GM18499 (cell line): ENCODE measurements around the gene TRIM32.

Experiments used
- ATAC-seq: cut with Tn5 transposase; IDR thresholded peaks from one replicate; pipeline ENCODE4 v1.9.1; 2021; ENCODE audit warnings: moderate number of reproducible peaks; ENCODE audit not compliant: insufficient read depth, unreplicated experiment

TRIM32 gene, protein sequence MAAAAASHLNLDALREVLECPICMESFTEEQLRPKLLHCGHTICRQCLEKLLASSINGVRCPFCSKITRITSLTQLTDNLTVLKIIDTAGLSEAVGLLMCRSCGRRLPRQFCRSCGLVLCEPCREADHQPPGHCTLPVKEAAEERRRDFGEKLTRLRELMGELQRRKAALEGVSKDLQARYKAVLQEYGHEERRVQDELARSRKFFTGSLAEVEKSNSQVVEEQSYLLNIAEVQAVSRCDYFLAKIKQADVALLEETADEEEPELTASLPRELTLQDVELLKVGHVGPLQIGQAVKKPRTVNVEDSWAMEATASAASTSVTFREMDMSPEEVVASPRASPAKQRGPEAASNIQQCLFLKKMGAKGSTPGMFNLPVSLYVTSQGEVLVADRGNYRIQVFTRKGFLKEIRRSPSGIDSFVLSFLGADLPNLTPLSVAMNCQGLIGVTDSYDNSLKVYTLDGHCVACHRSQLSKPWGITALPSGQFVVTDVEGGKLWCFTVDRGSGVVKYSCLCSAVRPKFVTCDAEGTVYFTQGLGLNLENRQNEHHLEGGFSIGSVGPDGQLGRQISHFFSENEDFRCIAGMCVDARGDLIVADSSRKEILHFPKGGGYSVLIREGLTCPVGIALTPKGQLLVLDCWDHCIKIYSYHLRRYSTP

DNA sequence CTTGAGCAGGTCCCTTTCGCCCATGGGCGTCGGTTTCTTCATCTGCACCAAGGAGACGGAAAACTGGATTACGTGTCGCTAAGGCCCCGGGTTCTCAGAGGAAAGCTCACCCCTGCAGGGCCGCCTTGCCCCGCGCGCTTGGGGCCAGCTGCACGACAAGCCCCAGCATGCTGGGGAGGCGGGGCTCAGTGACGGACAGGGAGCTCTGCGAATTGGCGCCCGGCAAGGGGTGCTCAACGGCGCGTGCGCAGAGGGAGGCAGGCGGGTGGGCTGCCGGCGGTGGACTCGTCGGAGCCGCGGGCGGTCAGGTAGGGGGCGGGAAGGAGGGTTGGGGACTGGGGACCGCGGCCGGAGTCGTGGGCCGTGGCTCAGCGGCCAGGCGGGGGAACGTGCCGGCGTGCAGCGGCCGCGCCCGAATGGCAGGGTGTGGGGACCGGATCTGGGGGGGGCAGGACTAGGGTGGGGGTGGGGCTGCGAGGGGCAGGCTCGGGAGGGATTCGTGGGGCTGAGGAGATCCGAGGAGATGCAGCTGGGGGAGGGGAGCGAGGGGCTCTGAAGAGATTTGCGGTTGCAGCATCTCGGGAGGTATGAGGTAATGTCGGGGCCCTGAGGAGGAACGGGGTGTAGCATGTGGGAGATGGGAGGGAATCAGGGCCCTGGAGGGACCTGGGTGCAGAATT lies at the start of gene TRIM32:
Gene TRIM32, plus strand, starts transcription at position 232 of the 680 bp plus-strand sequence. CDS start 10,438 bp downstream, outside the sequence.
- peak; percentile 95 for ATAC-seq

DNA sequence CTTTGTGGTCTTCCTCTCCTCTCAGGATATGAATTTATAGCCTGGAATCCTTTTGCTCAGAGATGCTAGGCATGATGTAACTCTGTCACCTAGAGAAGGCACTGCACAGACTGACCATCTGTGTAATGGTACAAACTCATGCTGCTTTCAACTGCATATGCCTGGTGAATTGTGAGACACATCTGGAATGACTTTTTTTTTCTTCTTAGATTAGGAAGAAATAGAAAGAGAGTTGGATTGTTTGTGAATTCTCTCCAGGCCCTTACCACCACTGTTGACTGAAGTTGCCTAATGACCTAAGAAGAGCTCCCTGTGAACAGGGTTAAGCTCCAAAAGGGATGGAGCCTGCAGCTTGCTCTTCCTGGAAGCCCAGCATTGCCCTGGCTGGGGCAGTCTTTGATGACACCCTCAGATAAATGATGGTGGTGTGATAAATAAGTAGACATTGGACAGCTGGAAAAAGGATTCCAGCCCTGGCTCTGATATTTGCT lies 47.8 kb upstream of the TRIM32 start:
- ATAC-seq = no peak

DNA sequence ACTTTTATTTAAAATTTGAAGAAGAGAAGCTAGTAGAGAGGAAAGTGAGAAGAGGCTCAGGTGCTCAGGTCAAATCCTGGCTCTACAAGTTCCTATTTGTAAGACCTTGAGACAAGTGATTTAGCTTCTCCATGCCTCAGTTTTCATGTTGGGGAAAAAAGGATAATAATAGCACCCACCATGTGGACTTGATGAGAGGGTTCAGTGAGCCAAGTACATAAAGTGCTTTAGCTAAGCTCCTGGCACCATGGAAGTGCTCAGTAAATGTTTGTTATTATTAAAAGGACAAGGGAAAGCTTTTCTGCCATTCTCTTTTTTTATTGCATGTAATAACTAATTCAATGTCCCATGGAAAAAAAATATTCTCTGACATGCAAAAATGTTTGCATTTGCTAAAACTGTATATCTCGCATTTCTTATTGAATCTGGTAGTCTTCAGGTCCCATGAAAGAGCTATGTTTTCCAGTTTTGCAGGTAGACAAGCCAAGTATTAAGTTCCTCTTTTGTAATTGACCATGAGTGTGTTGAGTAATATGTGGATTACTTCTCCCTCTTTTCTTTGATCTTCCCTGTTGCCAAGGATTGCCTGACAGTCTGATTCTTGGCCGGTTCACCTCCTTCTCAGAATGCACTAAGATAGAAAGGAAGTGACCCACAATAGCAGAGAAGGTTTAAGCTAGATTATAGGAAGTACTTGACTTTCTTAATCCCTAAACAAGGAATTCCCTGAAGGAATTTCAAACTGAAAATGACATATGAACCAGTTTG lies 45.6 kb upstream of the TRIM32 start:
- no peak for ATAC-seq

DNA sequence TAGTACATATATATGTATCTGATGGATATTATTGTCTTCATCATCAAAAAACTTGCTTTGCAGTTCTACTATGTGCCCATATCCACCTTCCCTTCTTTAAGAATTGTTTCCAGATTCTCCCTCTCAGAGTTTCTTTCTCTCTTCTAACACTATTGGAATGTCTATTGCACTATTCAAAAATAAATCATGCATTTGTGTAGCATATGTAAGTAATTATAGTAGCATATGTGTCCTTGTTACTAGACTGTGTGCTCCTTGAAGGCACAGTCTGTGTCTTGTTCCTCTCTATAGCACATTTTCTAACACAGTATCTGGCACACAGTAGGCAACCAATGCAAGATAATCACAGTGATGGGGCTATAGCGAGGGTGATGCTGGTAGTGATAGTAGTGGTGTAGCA lies 43.4 kb upstream of the TRIM32 start:
- ATAC-seq = no peak

DNA sequence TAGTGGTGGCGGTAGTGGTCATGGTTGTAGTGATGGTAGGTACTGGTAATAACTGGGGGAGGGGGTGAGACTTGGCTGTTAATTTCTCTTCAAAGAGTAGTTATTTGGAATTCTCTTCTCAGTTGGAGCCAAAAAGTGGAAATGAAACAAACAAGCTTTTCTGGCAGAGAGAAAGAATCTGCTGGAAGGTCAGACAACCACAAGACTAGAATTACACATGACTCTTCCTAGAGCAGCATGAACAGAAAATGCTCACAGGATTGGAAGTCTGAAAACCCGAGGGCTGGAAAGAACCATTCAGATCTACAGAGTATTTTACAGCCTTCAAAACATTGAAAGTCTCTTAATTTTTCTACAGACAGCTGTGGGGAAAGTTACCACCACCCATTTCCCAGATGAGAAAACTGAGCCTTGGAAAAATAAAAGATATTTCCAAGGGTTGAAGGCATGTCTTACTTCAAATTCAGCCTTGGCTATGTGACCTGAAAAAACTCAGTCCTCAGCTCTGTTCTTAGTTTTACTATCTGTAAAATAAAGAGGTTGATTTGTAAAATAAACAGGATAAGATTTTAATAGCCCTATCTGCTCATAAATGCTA lies 42.9 kb upstream of the TRIM32 start:
- no peak for ATAC-seq

DNA sequence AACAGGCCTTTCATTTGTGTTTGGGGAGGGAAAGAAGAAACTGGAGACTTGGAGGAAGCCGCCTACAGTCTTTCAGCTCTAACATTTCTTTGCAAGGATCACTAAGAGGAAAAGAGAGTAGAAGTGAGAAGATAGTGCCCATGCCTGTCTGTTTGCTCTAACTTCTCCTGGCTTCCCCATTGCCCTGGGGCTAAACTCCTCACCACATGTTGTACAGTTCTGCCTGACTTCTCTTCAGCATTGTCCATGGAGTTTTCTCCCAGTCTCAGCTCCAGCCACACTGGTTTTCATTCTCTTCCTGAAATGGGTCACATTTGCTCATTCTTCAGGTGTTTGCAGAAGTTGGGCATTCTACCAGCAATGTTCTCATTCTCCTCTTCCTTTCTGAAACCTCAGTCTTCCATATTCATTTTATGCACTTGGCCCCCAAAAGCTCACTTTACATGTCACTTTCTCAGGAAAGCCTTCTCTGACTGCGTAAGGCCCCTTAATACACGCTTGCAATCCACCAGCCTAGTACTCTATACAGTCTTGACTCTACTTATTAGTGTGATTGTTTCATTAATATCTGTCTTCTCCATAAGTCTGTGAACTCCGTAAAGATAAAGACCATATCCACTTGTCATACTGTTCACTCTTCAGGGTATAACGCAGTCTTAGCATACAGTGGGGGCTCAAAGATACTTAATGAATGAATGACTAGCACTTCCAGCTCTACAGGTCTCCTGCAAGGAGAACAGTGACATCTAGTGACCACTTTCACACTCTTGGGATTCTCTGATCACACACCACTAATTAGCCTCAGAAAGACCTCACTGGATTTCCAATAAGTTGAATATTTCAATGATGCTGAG lies 40.2 kb upstream of the TRIM32 start:
- ATAC-seq = no peak

DNA sequence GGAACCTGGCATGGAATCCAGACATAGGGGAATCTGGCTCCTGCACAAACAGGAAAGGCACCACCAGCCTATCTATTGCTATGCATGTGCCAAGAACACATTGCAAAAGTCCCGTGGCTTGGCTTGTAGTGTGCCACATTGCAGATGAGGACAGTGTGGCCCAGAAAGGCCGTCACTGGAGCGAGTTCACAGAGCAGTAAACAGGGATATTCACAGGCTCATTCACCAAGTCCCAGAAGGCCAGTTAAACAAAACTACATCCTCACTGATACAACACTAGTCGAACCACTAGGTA lies 39.6 kb upstream of the TRIM32 start:
- ATAC-seq = no peak

DNA sequence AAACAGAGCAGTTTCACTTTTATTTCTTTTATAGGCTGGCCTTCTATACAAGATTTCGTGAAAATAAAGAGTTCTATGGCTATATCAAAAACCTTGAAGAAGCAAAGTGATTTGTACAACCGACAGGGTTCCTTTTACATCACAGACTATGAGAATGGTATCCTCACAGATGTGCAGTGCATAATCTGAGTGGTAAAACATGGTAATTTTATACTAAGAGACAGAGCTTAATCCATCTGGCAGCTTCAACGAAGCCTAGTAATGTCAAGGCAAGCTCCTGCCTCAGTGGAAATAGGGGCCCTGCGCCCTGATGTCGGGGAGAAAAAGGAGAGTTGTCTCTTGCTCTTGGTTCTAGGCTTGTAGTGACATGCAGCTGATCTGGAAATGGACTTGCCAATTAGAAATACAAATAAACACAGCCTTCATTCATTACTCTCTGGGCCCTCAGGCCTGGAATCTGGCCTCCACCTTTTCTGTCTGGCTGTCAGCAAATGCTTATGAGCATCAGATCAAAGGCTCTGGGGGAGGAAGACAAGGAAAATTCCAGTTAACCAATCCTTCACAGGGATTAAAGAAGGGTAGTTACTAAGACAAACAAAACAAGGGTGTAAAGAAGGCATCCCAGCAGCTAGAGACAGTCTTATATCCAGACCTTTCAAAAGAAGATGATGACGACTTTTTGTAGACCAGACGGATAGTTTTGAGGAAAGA lies 33.6 kb upstream of the TRIM32 start:
- ATAC-seq = no peak

DNA sequence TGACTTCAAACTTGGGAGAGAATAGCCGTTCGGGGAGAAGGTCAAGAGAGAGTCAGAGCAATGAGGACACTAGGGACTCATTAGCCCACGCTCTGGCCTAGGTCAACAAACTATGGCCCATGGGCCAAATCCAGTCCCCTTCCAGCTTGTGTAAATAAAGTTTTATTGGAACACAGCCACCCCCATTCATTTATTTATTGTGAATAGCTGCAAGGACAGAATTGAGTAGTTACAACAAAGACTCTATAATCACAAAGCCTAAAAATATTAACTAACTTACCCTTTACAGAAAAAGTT lies 33.1 kb upstream of the TRIM32 start:
- ATAC-seq = no peak

DNA sequence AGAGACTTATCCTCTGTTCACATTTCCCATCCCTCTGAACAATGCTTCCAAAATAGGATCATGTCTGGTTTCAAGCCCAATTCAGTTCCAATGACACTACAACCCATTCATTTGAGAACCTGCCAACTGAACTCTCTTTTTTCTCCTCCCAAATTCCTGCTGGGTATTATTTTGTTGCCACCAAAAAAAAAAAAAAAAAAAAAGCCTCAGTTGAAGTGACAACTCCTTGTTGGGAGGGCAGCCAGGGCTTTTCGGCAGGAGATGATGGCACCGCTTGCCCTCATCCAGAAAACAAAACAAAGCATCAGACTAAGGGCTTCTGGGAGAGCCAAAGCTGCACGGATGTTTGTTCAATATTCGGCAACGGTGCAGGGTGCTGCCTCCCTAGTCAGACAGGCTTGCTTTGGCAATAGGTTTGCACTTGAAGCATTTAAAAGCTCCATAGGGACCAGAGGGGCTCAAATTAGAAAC lies 30.6 kb upstream of the TRIM32 start:
- ATAC-seq = no peak

DNA sequence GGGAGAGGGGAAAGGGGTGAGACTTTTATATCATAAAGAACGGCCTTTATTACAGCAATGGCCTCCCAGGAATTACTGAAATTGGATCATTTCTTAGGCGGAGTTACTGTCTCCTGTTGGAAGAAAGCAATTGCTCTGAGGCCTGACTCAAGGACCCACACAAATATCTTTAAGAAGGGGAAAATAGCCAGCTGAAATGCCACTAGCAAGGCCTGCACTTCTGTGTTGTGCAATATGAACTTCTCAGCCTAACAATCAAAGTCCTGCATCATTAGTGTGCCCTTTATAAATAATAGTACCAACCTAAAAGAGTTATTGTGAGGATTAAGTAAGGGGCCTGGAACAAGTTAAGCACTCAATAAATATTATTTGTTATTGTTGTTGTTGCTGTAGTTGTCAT lies 30.1 kb upstream of the TRIM32 start:
- no peak for ATAC-seq

DNA sequence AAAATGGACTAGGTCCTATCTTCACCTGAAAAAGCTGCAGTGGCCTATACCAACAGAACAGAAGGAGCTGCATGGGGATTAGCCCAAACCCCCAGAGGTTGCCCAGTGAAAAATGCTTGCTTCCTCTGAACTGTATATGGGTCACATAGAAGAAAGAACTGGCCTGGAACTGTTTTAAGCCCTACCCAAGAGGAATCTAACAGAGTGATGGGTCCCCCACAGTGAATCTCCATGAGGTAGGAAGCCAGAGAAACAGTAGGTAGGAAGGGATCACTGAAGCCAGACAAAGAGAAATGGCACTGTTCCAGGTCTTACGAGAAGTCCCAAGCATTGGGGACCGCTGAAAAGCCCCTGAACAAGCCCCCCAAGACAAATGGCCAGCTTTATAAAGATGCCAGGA lies 28.8 kb upstream of the TRIM32 start:
- no peak for ATAC-seq

DNA sequence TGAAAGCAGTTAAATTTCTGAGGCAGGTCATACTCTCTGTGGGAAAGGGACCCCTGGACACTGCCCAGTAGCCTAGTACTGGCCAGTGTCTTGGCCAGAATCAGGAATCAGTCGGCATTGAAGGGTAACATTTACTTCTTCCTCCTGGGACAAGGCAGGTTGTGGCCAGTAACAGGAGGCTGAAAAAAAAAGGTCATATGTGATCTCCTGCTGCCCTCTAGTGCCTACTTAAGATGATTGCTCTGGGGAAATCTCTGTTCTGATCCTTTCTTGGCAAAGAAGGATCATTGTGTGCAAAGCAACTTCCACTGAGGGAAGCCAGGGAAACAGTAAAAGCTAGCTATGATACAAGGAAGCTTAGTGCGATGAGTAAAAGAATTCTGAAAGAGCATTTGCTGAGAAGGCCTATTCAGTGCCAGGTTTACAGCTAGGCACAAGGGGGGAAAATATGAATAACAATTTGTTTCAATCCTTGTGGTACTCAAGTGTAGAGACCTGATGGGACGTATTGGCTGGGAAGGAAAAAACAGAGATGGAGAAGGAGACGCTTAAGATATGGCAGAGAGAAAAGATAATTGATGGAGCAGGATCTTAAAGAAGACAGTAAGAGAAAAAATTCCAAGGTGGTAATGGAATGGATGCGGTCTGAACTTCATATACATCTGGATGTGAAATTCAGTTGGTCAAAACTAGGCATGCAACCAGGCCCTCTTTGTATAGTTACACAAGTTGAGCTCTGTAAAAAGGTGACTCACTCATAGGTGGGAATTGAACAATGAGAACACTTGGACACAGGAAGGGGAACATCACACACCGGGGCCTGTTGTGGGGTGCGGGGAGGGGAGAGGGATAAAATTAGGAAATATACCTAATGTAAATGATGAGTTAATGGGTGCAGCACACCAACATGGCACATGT lies 25.8 kb upstream of the TRIM32 start:
- ATAC-seq = peak; percentile 85

DNA sequence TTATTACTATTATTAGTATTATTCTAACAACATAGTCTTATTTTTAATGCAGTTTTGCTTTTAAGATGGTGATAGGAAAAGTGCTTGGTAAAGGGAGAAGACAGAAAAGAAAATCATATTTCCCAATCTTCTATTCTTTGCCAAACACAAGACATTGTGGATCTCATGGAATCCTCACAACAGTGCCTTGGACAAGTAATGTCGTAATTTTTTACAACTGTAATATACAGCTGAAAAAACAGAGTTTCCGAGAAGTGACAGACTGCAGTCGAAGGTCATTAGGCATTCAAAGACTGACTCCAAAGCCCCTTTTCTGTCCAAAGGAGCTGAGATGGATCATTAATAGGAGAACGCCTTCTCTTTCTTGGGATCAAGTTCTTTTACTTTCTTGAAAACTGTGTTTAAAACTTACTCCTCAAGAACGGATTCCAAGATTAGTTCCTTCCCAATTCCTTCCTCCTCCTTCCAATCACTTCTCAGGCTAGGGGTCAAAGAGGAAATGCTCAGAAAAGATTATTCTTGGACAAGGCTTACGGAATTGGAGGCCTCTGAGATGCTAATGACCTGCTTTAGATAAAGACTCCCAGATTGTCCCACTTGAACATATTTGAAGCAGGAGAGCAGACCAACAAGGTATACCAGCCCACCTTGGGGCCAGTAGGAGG lies 24.3 kb upstream of the TRIM32 start:
- no peak for ATAC-seq

DNA sequence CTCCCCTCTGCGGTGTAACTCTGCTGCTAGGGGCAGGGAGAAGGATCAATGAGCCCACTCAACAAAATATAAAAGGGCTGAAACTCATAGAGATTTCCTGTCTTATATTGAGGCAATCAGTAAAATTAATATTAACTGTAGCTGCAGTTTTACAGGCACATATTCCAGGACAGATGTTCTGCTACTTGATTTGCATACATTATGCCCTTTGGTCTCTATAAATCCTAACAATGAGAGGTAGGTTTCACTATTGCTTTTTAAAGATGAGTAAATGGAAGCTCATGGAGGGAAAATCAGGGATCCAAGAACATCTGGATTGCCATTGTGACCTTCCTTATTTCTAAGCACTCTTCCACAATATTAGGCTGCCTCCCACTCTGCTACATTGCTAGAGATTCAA lies 23.5 kb upstream of the TRIM32 start:
- no peak for ATAC-seq

DNA sequence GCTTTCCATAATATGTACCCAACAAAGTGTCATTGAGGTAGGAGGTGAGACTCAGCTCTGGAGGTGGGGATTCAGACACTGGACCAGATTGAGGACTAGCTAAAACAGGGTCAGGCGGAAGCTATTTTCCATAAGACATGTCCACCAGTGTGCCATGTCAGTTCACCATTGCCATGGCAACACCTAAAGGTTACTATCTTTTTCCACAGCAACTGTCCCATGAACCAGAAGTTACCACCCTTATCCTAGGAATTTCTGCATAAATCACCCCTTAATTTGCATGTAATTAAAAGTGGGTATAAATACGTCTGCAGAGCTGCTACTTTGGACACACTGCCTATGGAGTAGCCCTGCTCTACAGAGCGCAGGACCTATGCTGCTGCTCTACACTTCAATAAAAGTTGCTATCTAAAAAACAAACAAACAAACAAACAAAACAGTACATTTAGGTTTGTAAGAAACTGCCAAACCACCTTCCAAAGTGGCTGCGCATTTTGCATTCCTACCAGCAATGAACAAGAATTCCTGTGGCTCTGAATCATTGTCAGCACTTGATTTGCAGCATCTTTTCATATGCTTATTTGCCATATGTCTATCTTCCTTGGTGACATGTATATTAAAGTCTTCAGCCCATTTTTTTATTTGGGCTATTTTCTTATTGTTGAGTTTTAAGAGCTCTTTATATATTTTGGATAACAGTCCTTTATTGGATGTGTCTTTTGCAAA lies 18.0 kb upstream of the TRIM32 start:
- no peak for ATAC-seq

DNA sequence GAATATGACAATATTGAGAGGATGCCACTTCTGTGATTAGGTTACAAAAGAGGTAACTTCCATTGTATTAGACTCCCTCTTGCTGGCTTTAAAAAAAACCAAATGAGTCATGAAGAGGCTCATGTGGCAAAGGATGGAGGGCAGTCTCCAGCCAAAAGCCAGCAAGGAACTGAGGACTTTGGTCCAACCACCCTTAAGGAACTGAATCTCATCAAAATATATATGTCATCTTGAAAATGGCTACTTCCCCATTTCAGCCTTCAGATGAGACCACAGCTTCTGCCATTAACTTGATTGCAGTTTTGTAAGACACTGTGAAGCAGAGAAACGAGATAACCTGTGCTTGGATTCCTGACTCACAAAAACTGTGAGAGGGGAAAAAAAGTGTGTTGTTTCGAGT lies 15.5 kb upstream of the TRIM32 start:
- no peak for ATAC-seq
